Uterus (tissue), 4 donors: Measurements from ENCODE around the gene SND1. TPM values are rescaled to one million over a fixed set of nuclear protein-coding genes. Genes with fewer than 3 reads are reported as not detected.

ENCODE experiments used
- DNase-seq, 2 donors: peaks; one replicate each; pipeline ENCODE4 v3.0.0-alpha.2; 2019 to 2020
- H3K27ac ChIP-seq, 2 donors: fragments of 200-600 bp; sonication (generic); 1 replicate in 1 of 2; 2 replicates in 1 of 2; pipeline ENCODE4 v1.5.1; 2016 to 2018
- H3K27me3 ChIP-seq, 2 donors: fragments of 200-600 bp; sonication (generic); one replicate each; pipeline ENCODE4 v1.5.1; 2018 to 2019; ENCODE audit warnings: control low read depth in 1 of 2
- H3K36me3 ChIP-seq, 2 donors: fragments of 200-600 bp; sonication (generic); one replicate each; pipeline ENCODE4 v1.5.1; 2019; ENCODE audit warnings: control low read depth in 1 of 2
- H3K4me1 ChIP-seq, 2 donors: fragments of 200-600 bp; sonication (generic); one replicate each; pipeline ENCODE4 v1.5.1; 2018 to 2019; ENCODE audit warnings: control low read depth in 1 of 2
- H3K4me3 ChIP-seq, 2 donors: fragments of 200-600 bp; sonication (generic); 1 replicate in 1 of 2; 2 replicates in 1 of 2; pipeline ENCODE4 v1.5.1; 2018 to 2019; ENCODE audit warnings: mild to moderate bottlenecking in 1 of 2
- H3K9me3 ChIP-seq, 2 donors: fragments of 200-600 bp; sonication (generic); one replicate each; pipeline ENCODE4 v1.5.1; 2019; ENCODE audit warnings: control low read depth in 1 of 2
- CTCF ChIP-seq, 4 experiments: fragments of 200-600 bp in 2 of 4; fragments of 450-650 bp in 2 of 4; sonication (generic) in 2 of 4; IDR thresholded peaks; one replicate each; pipeline ENCODE4 v1.5.1; 2016 to 2019; ENCODE audit warnings: antibody characterized with exemption in 4 of 4, mild to moderate bottlenecking in 2 of 4, moderate library complexity in 1 of 4
- POLR2A ChIP-seq, 2 donors: fragments of 450-650 bp; IDR thresholded peaks; one replicate each; pipeline ENCODE4 v1.6.1; 2016; ENCODE audit warnings: antibody characterized with exemption in 2 of 2, mild to moderate bottlenecking in 1 of 2, moderate library complexity in 1 of 2
- intact Hi-C: fragments of 100-400 bp; cut with DNase I; formaldehyde crosslinking; loops from one replicate; pipeline ENCODE4 v1.15.1; 2023; ENCODE audit warnings: low total_unique reads
- total RNA-seq, 4 donors: library from RNA; depleted of rRNA in 3 of 4; stranded (reverse); fragments of >200 nt in 3 of 4; gene quantifications; one replicate each; pipeline versions ENCODE4 v1.1.0 to v1.2.4, GENCODE V29; 2014 to 2023
- donor health status: DM: yes; HTN: yes; CAD: no.

Gene SND1
- total RNA-seq, 4 donors from 2014 or later: 54.8 to 192 (median 117) TPM

DNA sequence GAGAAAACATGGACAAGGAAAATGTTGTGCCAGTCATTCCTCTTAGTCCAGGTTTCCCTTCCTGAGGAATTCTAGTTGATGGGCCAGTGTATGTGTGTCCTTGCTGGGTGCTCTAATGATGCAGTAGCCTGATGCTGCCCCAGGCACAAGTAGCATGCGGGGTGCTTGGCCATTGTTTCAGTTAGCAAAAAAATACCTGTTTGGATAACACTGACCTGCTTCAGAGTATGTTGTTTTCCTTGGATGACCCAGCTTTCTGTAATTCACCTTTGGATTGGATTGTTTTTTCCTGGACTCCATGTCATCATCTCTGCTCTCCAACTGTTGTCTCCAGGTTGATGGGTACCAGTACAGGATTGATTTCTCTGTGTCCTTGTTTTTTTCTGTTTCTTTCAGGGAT is 169.2 kb downstream of the SND1 start:
- H3K4me3 ChIP-seq: no peak overlapping the region
- peaks cover 0 to 4% of the 10 kb centered on the region in 2 donors for H3K4me1 ChIP-seq
- H3K27me3 ChIP-seq: no peaks in the 10 kb centered on the region
- TF ChIP-seq POLR2A (IDR thresholded peaks at IDR 0.05) (no peak), CTCF (IDR thresholded peaks at IDR 0.05) (no peak)
- intact Hi-C loops: no loop called here
- H3K9me3 ChIP-seq: no peaks in the 10 kb centered on the region
- peak overlapping the region in 1 of 2 donors; percentile 38 for H3K27ac ChIP-seq
- no peaks in the 10 kb centered on the region for H3K36me3 ChIP-seq
- DNase-seq: no peak

- TF ChIP-seq CTCF (IDR thresholded peaks at IDR 0.05) (no peak), POLR2A (IDR thresholded peaks at IDR 0.05) (no peak)
- DNase-seq: no peak
- Histone ChIP-seq H3K27me3 (no peaks in the 10 kb centered on the region), H3K27ac (no peak overlapping the region), H3K4me3 (no peak overlapping the region), H3K36me3 (no peaks in the 10 kb centered on the region), H3K4me1 (peaks cover 0 to 4% of the 10 kb centered on the region in 2 donors), H3K9me3 (no peaks in the 10 kb centered on the region)
- intact Hi-C loops: no loop called here
These were observed 171.0 kb downstream of the SND1 start for GRCh38 chr7:127822822-127823508.

GRCh38 chr7:127824682-127825081 is 172.7 kb downstream of the SND1 start:
- H3K4me3 ChIP-seq: no peak overlapping the region
- no peaks in the 10 kb centered on the region for H3K36me3 ChIP-seq
- H3K27me3 ChIP-seq: no peaks in the 10 kb centered on the region
- peaks cover 0 to 3% of the 10 kb centered on the region in 2 donors for H3K4me1 ChIP-seq
- no peak for DNase-seq
- H3K9me3 ChIP-seq: no peaks in the 10 kb centered on the region
- TF ChIP-seq POLR2A (IDR thresholded peaks at IDR 0.05): no peak
- no peak for TF ChIP-seq CTCF (IDR thresholded peaks at IDR 0.05)
- H3K27ac ChIP-seq: no peak overlapping the region
- intact Hi-C loops: no loop called here

GRCh38 chr7:127828843-127829500 is 177.0 kb downstream of the SND1 start:
- intact Hi-C loops: no loop called here
- no peaks in the 10 kb centered on the region for H3K36me3 ChIP-seq
- H3K4me1 ChIP-seq: no peaks in the 10 kb centered on the region
- no peak for DNase-seq
- no peaks in the 10 kb centered on the region for H3K9me3 ChIP-seq
- TF ChIP-seq CTCF (IDR thresholded peaks at IDR 0.05) (no peak), POLR2A (IDR thresholded peaks at IDR 0.05) (no peak)
- H3K27ac ChIP-seq: no peak overlapping the region
- no peak overlapping the region for H3K4me3 ChIP-seq
- no peaks in the 10 kb centered on the region for H3K27me3 ChIP-seq
